Activated B cell treated with CpG ODN at 0.5 μM for 24 hours (primary cell): Measurements from ENCODE around the gene TM4SF4. TPM values are rescaled to one million over a fixed set of nuclear protein-coding genes. Genes with fewer than 3 reads are reported as not detected.

Source experiments
- ATAC-seq: fragments of 200-7000 bp; cut with Tn5 transposase; one replicate; pipeline ENCODE4 v1.10.0; 2021; ENCODE audit warnings: low read depth, mild to moderate bottlenecking, moderate library complexity
- CTCF ChIA-PET: fragments of 350-600 bp; sonication (Branson Sonifier 250); formaldehyde crosslinking; loops from one replicate; lab custom pipeline; 2021; ENCODE audit warnings: antibody characterized with exemption; lab: Charles Lee
- POLR2A ChIA-PET: fragments of 350-600 bp; sonication (Branson Sonifier 250); formaldehyde crosslinking; loops from one replicate; lab custom pipeline; 2021; ENCODE audit warnings: antibody characterized with exemption; lab: Charles Lee
- DNase-seq: peaks from one replicate; pipeline ENCODE4 v3.0.0; 2022
- H3K27ac Mint-ChIP-seq: one replicate; pipeline ENCODE4 v1.8.0; 2020; ENCODE audit warnings: mixed read lengths
- H3K27me3 Mint-ChIP-seq: one replicate; pipeline ENCODE4 v1.8.0; 2021; ENCODE audit warnings: mixed read lengths
- H3K36me3 Mint-ChIP-seq: one replicate; pipeline ENCODE4 v1.8.0; 2021; ENCODE audit warnings: low read depth, mixed read lengths
- H3K4me1 Mint-ChIP-seq: one replicate; pipeline ENCODE4 v1.8.0; 2021; ENCODE audit warnings: mixed read lengths
- H3K4me3 Mint-ChIP-seq: one replicate; pipeline ENCODE4 v1.8.0; 2020; ENCODE audit warnings: mild to moderate bottlenecking, mixed read lengths
- H3K9me3 Mint-ChIP-seq: one replicate; pipeline ENCODE4 v1.8.0; 2020; ENCODE audit warnings: mixed read lengths
- intact Hi-C: fragments of 100-400 bp; cut with micrococcal nuclease; formaldehyde crosslinking; loops from one replicate; pipeline ENCODE4 v1.15.1; 2024
- total RNA-seq: library from RNA; stranded (reverse); gene quantifications from 2 replicates; pipeline ENCODE4 v1.2.3, GENCODE V29; 2022
- TF ChIP-seq, protein P1 (sequence below): fragments of 200-600 bp; IDR thresholded peaks from one replicate; pipeline ENCODE4 v1.8.0; 2022; ENCODE audit warnings: antibody characterized with exemption, mild to moderate bottlenecking

TM4SF4 gene
- total RNA-seq, 1 donor from 2014 or later = not detected

DNA sequence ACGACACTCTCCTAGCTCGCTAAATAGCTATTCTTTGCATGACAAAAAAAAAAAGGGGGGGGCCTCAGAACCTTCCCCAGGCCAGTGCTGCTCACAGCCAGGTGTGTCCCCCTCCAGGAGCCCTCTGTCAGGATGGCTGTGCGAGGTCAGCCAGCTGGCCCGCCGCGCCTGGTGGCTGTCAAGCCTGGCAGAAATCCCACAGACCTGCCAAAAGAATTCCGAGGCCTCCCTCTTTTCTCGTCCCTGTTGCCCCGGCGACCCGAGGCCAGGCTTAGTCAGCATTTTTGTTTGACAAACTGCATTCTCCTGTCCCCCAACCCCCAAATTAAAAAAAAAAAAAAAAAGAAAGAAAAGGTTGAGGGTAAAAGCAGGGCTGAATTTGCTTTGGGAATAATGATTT, 61.9 kb downstream of the TM4SF4 start:
- H3K4me1 Mint-ChIP-seq = peaks cover 12% of the 10 kb centered on the region
- POLR2A ChIA-PET = no interaction called here
- no peaks in the 10 kb centered on the region for H3K36me3 Mint-ChIP-seq
- peaks cover 2% of the 10 kb centered on the region for H3K27me3 Mint-ChIP-seq
- H3K4me3 Mint-ChIP-seq = no peak overlapping the region
- TF ChIP-seq, protein P1, sequence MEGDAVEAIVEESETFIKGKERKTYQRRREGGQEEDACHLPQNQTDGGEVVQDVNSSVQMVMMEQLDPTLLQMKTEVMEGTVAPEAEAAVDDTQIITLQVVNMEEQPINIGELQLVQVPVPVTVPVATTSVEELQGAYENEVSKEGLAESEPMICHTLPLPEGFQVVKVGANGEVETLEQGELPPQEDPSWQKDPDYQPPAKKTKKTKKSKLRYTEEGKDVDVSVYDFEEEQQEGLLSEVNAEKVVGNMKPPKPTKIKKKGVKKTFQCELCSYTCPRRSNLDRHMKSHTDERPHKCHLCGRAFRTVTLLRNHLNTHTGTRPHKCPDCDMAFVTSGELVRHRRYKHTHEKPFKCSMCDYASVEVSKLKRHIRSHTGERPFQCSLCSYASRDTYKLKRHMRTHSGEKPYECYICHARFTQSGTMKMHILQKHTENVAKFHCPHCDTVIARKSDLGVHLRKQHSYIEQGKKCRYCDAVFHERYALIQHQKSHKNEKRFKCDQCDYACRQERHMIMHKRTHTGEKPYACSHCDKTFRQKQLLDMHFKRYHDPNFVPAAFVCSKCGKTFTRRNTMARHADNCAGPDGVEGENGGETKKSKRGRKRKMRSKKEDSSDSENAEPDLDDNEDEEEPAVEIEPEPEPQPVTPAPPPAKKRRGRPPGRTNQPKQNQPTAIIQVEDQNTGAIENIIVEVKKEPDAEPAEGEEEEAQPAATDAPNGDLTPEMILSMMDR = no peak
- DNase-seq (no peak), ATAC-seq (no peak)
- intact Hi-C loops = no loop called here
- H3K9me3 Mint-ChIP-seq = no peaks in the 10 kb centered on the region
- no peak overlapping the region for H3K27ac Mint-ChIP-seq
- CTCF ChIA-PET = no interaction called here

DNA sequence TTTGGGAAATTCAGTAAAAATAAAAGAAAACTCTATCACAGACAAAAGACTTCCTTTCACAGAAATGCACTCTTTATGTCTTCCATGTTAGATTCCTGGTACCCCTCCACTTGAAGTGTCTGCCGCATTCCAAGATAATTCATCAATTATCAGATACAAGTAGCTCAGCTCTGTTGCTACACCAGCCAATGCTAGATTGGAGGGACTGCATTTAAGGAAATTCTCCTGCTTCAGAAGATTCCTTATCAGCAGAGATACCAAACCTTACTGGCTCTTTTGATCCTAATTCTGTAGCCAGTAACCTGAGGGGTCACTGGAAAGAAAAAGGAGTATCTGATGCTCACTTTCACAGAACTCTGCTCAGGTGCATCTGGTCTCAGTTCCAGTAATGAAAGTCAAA, 63.9 kb downstream of the TM4SF4 start:
- intact Hi-C loops = no loop called here
- H3K27ac Mint-ChIP-seq = no peak overlapping the region
- ChIA-PET CTCF (no interaction called here), POLR2A (no interaction called here)
- no peaks in the 10 kb centered on the region for H3K9me3 Mint-ChIP-seq
- H3K27me3 Mint-ChIP-seq = peaks cover 6% of the 10 kb centered on the region
- no peak overlapping the region for H3K4me3 Mint-ChIP-seq
- TF ChIP-seq, protein P1 = no peak
- DNase-seq = no peak
- no peaks in the 10 kb centered on the region for H3K4me1 Mint-ChIP-seq
- H3K36me3 Mint-ChIP-seq = no peaks in the 10 kb centered on the region
- no peak for ATAC-seq

DNA sequence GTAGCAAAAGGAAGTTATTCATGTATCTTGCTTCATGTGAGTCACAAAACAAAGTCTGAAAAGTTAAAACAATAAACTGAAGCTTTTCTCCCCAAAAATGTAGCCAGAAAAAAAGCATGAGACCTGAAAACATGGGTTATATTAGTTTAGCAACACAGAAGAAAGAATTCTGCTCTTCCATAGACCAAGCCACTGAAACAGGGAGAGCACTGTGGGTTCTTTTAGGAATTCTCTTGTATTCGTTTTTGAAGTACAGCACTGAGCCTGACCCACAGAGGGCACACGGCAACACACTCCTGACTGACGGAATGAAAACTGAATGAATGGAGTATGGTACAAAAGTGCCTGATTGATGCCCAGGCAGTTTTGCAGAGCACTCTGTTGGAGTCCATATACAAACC, 66.6 kb downstream of the TM4SF4 start:
- ChIA-PET POLR2A (no interaction called here), CTCF (no interaction called here)
- no peak overlapping the region for H3K4me3 Mint-ChIP-seq
- intact Hi-C loops = no loop called here
- no peaks in the 10 kb centered on the region for H3K4me1 Mint-ChIP-seq
- H3K36me3 Mint-ChIP-seq = no peaks in the 10 kb centered on the region
- ATAC-seq (no peak), DNase-seq (no peak)
- H3K27me3 Mint-ChIP-seq = peaks cover 6% of the 10 kb centered on the region
- no peaks in the 10 kb centered on the region for H3K9me3 Mint-ChIP-seq
- TF ChIP-seq, protein P1 = no peak
- no peak overlapping the region for H3K27ac Mint-ChIP-seq

DNA sequence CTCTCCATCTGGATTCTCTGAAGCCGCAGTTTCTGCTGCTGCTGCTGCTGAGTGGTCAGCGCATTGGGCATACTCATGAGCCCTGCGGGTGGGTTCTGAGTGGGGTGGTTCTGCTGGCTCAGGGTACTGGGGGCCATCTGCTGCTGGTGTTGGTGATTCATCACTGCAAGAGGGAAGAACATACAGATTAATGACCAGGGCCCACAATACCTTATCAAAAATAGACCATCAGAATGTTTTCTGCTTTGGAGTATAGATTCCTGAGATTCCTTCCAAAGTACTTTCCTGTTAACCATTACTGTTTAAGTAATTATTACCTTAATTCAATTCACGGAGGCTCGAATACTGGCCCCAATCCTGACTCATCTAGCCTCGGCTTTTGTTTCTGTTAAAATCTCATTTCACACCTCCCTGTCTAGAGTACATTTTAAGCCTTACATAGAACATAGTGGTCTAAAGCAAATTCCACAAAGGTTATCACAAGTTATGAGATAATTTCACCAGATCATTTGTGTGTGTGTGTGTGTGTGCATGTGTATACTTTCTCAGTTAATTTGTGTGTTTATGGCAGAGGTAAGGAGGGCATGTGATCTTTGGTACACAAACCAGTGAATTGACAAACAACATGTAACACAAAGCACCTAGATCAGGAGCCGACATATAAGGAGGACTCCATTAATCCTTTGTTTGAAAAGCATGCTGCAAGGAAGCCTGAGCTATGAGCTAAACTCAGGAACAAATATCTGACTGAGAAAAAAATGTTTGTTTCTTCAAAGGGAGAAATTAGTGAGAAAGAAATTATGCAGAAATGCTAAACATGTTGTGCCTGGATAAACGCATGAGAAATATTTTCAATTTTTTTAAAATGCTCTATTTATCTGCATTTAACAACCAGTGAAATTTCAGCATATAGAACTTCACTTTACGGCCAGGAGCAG, 68.1 kb downstream of the TM4SF4 start:
- intact Hi-C loops = no loop called here
- Mint-ChIP-seq H3K9me3 (no peaks in the 10 kb centered on the region), H3K36me3 (no peaks in the 10 kb centered on the region)

DNA sequence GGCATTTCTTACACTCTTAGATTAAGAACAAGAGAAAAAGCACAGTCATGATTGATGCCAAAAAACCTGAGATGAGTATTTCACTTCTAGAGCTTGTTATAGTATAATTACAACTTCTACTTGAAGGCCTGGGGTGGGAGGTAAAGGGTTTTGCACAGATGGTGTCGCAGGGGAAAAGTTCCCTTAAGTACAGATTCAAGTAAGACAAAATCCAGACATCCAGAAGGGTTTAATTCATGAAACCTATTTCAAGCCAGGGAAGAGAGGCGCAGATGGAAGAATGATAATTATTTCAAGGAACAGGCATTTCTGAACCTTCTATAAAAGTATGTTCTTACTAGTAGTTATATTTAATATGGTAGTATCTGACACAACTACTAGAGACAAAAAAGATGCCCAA, 70.6 kb downstream of the TM4SF4 start:
- CTCF ChIA-PET = no interaction called here
- H3K4me3 Mint-ChIP-seq = no peak overlapping the region
- no peak overlapping the region for H3K27ac Mint-ChIP-seq
- intact Hi-C loops = no loop called here
- POLR2A ChIA-PET = no interaction called here
- TF ChIP-seq, protein P1 = no peak
- H3K36me3 Mint-ChIP-seq = no peaks in the 10 kb centered on the region
- no peaks in the 10 kb centered on the region for H3K9me3 Mint-ChIP-seq
- ATAC-seq = no peak
- H3K4me1 Mint-ChIP-seq = no peaks in the 10 kb centered on the region
- peaks cover 14% of the 10 kb centered on the region for H3K27me3 Mint-ChIP-seq
- DNase-seq = no peak

More for the DNA sequence above, 68.1 kb downstream of the TM4SF4 start:
- ChIA-PET CTCF (no interaction called here), POLR2A (no interaction called here)
- Mint-ChIP-seq H3K27me3 (peaks cover 6% of the 10 kb centered on the region), H3K27ac (no peak overlapping the region), H3K4me3 (no peak overlapping the region), H3K4me1 (no peaks in the 10 kb centered on the region)
- TF ChIP-seq, protein P1 = no peak
- no peak for ATAC-seq
- no peak for DNase-seq
